ENCODE measurements around the gene DAB2. TPM values are rescaled to one million over a fixed set of nuclear protein-coding genes. Genes with fewer than 3 reads are reported as not detected.

Gene DAB2
- total RNA-seq, 1 experiment from 2014 or later: 2.3 TPM

DNA sequence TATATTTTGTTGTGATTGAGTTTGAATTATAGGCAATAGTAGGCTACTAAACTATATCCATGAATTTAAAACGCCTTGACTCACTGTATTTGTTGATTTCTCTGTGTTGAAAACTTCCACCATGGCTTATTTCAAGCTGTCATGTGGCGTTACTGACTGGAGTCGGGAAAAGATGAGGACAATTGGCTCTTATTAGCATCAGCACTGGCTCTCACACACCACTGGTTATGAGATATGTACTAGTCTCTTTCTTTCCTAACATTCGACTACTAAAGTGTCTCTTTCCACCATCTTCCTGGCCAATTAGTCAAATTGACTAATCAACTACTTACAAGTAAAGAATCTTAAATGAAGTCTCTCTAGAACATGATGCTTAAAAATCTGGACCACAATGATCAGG, 9.1 kb upstream of the DAB2 start:
- Histone ChIP-seq H3K79me1 (ENCODE audit: insufficient read depth, low read depth, low read length, poor library complexity, severe bottlenecking) (no peaks in the 10 kb centered on the region), H3K23ac (ENCODE audit: insufficient read length, low read depth, low read length) (no peak overlapping the region), H4K5ac (ENCODE audit: insufficient read length, low read depth, low read length) (no peak overlapping the region), H3K79me2 (ENCODE audit: insufficient read depth, low read length) (no peaks in the 10 kb centered on the region), H2BK120ac (ENCODE audit: low read depth, low read length, poor library complexity, severe bottlenecking) (no peak overlapping the region), H3T11ph (ENCODE audit: low read length) (no peak overlapping the region), H2BK5ac (ENCODE audit: insufficient read length, low read length) (no peak overlapping the region), H4K20me1 (ENCODE audit: control insufficient read depth, insufficient read depth, insufficient read length) (no peaks in the 10 kb centered on the region), H3K9me3 (ENCODE audit: control insufficient read depth, low read depth, low read length) (no peaks in the 10 kb centered on the region), H2BK15ac (ENCODE audit: low read depth, low read length) (no peak overlapping the region), H4K91ac (ENCODE audit: insufficient read length, low read depth, low read length) (no peak overlapping the region), H3K27me3 (ENCODE audit: insufficient read depth, low read length) (no peaks in the 10 kb centered on the region), H3K27ac (ENCODE audit: insufficient read length, low read depth, low read length) (no peak overlapping the region), H3K18ac (ENCODE audit: insufficient read length, low read depth, low read length) (no peak overlapping the region), H3K4me2 (ENCODE audit: insufficient read depth, insufficient read length, low read length) (no peak overlapping the region), H3K23me2 (ENCODE audit: insufficient read length, low read depth, low read length, poor library complexity, severe bottlenecking) (no peaks in the 10 kb centered on the region), H3K4me1 (ENCODE audit: insufficient read depth, low read length) (no peaks in the 10 kb centered on the region), H2AK5ac (ENCODE audit: insufficient read length, low read length) (no peak overlapping the region), H3K56ac (ENCODE audit: insufficient read length, low read depth, low read length) (no peak overlapping the region), H3K4ac (ENCODE audit: low read depth, low read length) (no peak overlapping the region), H2BK20ac (ENCODE audit: low read depth, low read length, poor library complexity, severe bottlenecking) (no peak overlapping the region), H3K9ac (ENCODE audit: extremely low read depth, insufficient read length, low read length) (no peak overlapping the region), H2BK12ac (ENCODE audit: insufficient read length, low read depth, low read length) (no peak overlapping the region), H3K14ac (ENCODE audit: insufficient read depth, low read length) (no peak overlapping the region), H4K8ac (replicated peaks; ENCODE audit: insufficient read length, low read depth, low read length) (no peak overlapping the region), H2AFZ (ENCODE audit: low read length) (no peak overlapping the region)
- Mint-ChIP-seq H3K27ac (no peak overlapping the region), H3K36me3 (ENCODE audit: insufficient read depth in 1 of 3, low read depth in 3 of 3) (no peaks in the 10 kb centered on the region), H3K9me3 (no peaks in the 10 kb centered on the region), H3K4me1 (no peaks in the 10 kb centered on the region), H3K27me3 (ENCODE audit: low read depth) (no peaks in the 10 kb centered on the region), H3K4me3 (no peak overlapping the region)
- WGBS (ENCODE audit: extremely low coverage, insufficient read length, low lambda C conversion rate): no CpG with 5 or more reads among the region's 4 CpGs
- no peak for DNase-seq
- TF ChIP-seq, protein P1, sequence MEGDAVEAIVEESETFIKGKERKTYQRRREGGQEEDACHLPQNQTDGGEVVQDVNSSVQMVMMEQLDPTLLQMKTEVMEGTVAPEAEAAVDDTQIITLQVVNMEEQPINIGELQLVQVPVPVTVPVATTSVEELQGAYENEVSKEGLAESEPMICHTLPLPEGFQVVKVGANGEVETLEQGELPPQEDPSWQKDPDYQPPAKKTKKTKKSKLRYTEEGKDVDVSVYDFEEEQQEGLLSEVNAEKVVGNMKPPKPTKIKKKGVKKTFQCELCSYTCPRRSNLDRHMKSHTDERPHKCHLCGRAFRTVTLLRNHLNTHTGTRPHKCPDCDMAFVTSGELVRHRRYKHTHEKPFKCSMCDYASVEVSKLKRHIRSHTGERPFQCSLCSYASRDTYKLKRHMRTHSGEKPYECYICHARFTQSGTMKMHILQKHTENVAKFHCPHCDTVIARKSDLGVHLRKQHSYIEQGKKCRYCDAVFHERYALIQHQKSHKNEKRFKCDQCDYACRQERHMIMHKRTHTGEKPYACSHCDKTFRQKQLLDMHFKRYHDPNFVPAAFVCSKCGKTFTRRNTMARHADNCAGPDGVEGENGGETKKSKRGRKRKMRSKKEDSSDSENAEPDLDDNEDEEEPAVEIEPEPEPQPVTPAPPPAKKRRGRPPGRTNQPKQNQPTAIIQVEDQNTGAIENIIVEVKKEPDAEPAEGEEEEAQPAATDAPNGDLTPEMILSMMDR (conservative IDR thresholded peaks at IDR 0.05): no peak

Data from H9 (cell line).